A549 (cell line): ENCODE results near the gene FGF4. TPM values are rescaled to one million over a fixed set of nuclear protein-coding genes. Genes with fewer than 3 reads are reported as not detected.

Experiments
- ATAC-seq, 2 experiments: fragments of 200-7000 bp in 1 of 2; fragments of >200 bp in 1 of 2; cut with Nextera tagmentation in 1 of 2; cut with Tn5 transposase in 1 of 2; 3 replicates each; pipeline versions ENCODE4 v1.8.0 to v1.9.1; 2018 to 2020; ENCODE audit warnings: mild to moderate bottlenecking in 1 of 2, moderate library complexity in 1 of 2
- CTCF ChIA-PET: fragments of 300-600 bp; sonication (Branson Sonifier 250); formaldehyde crosslinking; extraction: SDS; loops from one replicate; lab custom pipeline; 2021; ENCODE audit warnings: antibody characterized with exemption, inconsistent platforms; lab: Yijun Ruan, JAX
- POLR2A ChIA-PET: fragments of 350-600 bp; formaldehyde crosslinking; extraction: SDS; loops from one replicate; lab custom pipeline; 2021; ENCODE audit warnings: antibody characterized with exemption, inconsistent platforms; lab: Yijun Ruan, JAX
- DNase-seq, 2 experiments: peaks; one replicate each; pipeline versions ENCODE4 v3.0.0 to v3.0.0-alpha.2; 2011 to 2016; ENCODE audit warnings: low read depth in 1 of 2, low spot score in 1 of 2
- FAIRE-seq: peaks from 2 replicates; lab custom pipeline; 2011; peaks lifted over from hg19 to GRCh38; lab: Jason Lieb, UNC
- H3K27ac ChIP-seq, 2 experiments: fragments of >200 bp; sonication (Bioruptor Twin); formaldehyde crosslinking; 3 replicates each; pipeline ENCODE4 v1.5.1; 2016 to 2017
- H3K4me1 ChIP-seq: fragments of >200 bp; sonication (Bioruptor Twin); formaldehyde crosslinking; 3 replicates; pipeline ENCODE4 v1.6.1; 2016
- H3K4me2 ChIP-seq: fragments of >200 bp; sonication (Bioruptor Twin); formaldehyde crosslinking; 3 replicates; pipeline ENCODE4 v1.6.1; 2016
- H3K4me3 ChIP-seq: fragments of >200 bp; sonication (Bioruptor Twin); formaldehyde crosslinking; 3 replicates; pipeline ENCODE4 v1.5.1; 2016
- H3K9me3 ChIP-seq: fragments of >200 bp; sonication (Bioruptor Twin); formaldehyde crosslinking; 3 replicates; pipeline ENCODE4 v1.6.1; 2016
- ATOH8 ChIP-seq: fragments of 250-450 bp; sonication (Bioruptor Pico); IDR thresholded peaks from 2 replicates; pipeline ENCODE4 v1.5.0; 2020; ENCODE audit warnings: low read depth, mild to moderate bottlenecking, moderate library complexity
- CBX2 ChIP-seq: fragments of 200-600 bp; sonication (generic); IDR thresholded peaks from 2 replicates; pipeline ENCODE4 v1.6.1; 2016; ENCODE audit warnings: low read depth, mild to moderate bottlenecking, borderline replicate concordance
- CBX8 ChIP-seq: fragments of 200-600 bp; sonication (generic); IDR thresholded peaks from 2 replicates; pipeline ENCODE4 v1.6.1; 2016
- CEBPB ChIP-seq, 2 experiments: fragments of >200 bp in 1 of 2; sonication (Bioruptor Twin) in 1 of 2; formaldehyde crosslinking in 1 of 2; IDR thresholded peaks; 2 replicates each; pipeline ENCODE4 v1.6.1; 2012 to 2016
- CTCF ChIP-seq: fragments of >200 bp; sonication (Bioruptor Twin); formaldehyde crosslinking; IDR thresholded peaks from 3 replicates; pipeline ENCODE4 v1.5.1; 2016
- E2F6 ChIP-seq: IDR thresholded peaks from 2 replicates; pipeline ENCODE4 v1.6.1; 2012; ENCODE audit warnings: low read depth, borderline replicate concordance
- EP300 ChIP-seq, 2 experiments: fragments of >200 bp; sonication (Bioruptor Twin); formaldehyde crosslinking; IDR thresholded peaks; 2 replicates in 1 of 2; 3 replicates in 1 of 2; pipeline ENCODE4 v1.6.1; 2016 to 2017
- FOSB ChIP-seq: fragments of 250-450 bp; sonication (Bioruptor Pico); IDR thresholded peaks from 2 replicates; pipeline ENCODE4 v1.5.0; 2020; ENCODE audit warnings: mild to moderate bottlenecking, moderate library complexity
- HEYL ChIP-seq: fragments of 250-450 bp; sonication (Bioruptor Pico); IDR thresholded peaks from 2 replicates; pipeline ENCODE4 v1.8.0; 2021; ENCODE audit warnings: mild to moderate bottlenecking, moderate library complexity
- HOXB5 ChIP-seq: fragments of 250-450 bp; sonication (Bioruptor Pico); IDR thresholded peaks from 2 replicates; pipeline ENCODE4 v1.5.0; 2020; ENCODE audit warnings: mild to moderate bottlenecking, moderate library complexity
- JUN ChIP-seq, 2 experiments: fragments of >200 bp; sonication (Bioruptor Twin); formaldehyde crosslinking; IDR thresholded peaks; 2 replicates in 1 of 2; 3 replicates in 1 of 2; pipeline ENCODE4 v1.6.1; 2016 to 2017
- KDM1A ChIP-seq: fragments of 200-600 bp; sonication (generic); IDR thresholded peaks from 2 replicates; pipeline ENCODE4 v1.6.1; 2016; ENCODE audit warnings: low read depth, mild to moderate bottlenecking
- MYC ChIP-seq: IDR thresholded peaks from 2 replicates; pipeline ENCODE4 v1.6.1; 2012; ENCODE audit warnings: mild to moderate bottlenecking, inconsistent platforms, low read length, improper control_type of control experiment, borderline replicate concordance
- PBX3 ChIP-seq: IDR thresholded peaks from 2 replicates; pipeline ENCODE4 v1.6.1; 2012
- PHF8 ChIP-seq: fragments of 200-600 bp; sonication (generic); IDR thresholded peaks from 2 replicates; pipeline ENCODE4 v1.6.1; 2016; ENCODE audit warnings: low read depth, mild to moderate bottlenecking, antibody characterized with exemption, moderate library complexity, borderline replicate concordance
- POLR2AphosphoS2 ChIP-seq: conservative IDR thresholded peaks from 2 replicates; pipeline ENCODE4 v1.6.1; 2012; ENCODE audit warnings: low read length, improper control_type of control experiment, inconsistent platforms
- RAD21 ChIP-seq, 2 experiments: fragments of >200 bp in 1 of 2; sonication (Bioruptor Twin) in 1 of 2; formaldehyde crosslinking in 1 of 2; IDR thresholded peaks in 1 of 2; conservative IDR thresholded peaks in 1 of 2; 2 replicates in 1 of 2; 3 replicates in 1 of 2; pipeline ENCODE4 v1.6.1; 2012 to 2018; ENCODE audit warnings: inconsistent platforms in 1 of 2
- RARB ChIP-seq: fragments of 250-450 bp; sonication (Bioruptor Pico); IDR thresholded peaks from 2 replicates; pipeline ENCODE4 v1.8.0; 2021; ENCODE audit warnings: mild to moderate bottlenecking, moderate library complexity
- REST ChIP-seq: fragments of 200-600 bp; sonication (generic); IDR thresholded peaks from 2 replicates; pipeline ENCODE4 v1.6.1; 2016; ENCODE audit warnings: antibody characterized with exemption, mild to moderate bottlenecking, moderate library complexity
- RNF2 ChIP-seq: fragments of 200-600 bp; sonication (generic); IDR thresholded peaks from 2 replicates; pipeline ENCODE4 v1.6.1; 2016; ENCODE audit warnings: low read depth, mild to moderate bottlenecking, antibody characterized with exemption, moderate library complexity, borderline replicate concordance
- TFCP2L1 ChIP-seq: fragments of 250-450 bp; sonication (Bioruptor Pico); IDR thresholded peaks from 2 replicates; pipeline ENCODE4 v1.5.0; 2021; ENCODE audit warnings: mild to moderate bottlenecking
- ZNF302 ChIP-seq: fragments of 250-450 bp; sonication (Bioruptor Pico); IDR thresholded peaks from 2 replicates; pipeline ENCODE4 v1.9.0; 2021; ENCODE audit warnings: inconsistent platforms, mild to moderate bottlenecking, moderate library complexity
- ZSCAN20 ChIP-seq: fragments of 250-450 bp; sonication (Bioruptor Pico); IDR thresholded peaks from 2 replicates; pipeline ENCODE4 v1.8.0; 2022; ENCODE audit warnings: mild to moderate bottlenecking, moderate library complexity
- WGBS: methylation state at CpG from one replicate; pipeline ENCODE4 v1.1.6; 2017; ENCODE audit errors: missing lambda C conversion rate; 5-methylcytosine and 5-hydroxymethylcytosine counted together
- polyA plus RNA-seq, 4 experiments: library from polyadenylated mRNA; depleted of rRNA in 3 of 4; stranded (reverse); fragments of >200 nt; fragmentation: RNase III in 1 of 4; extraction: RNeasy Plus Mini Kit Qiagen cat#74134 plus additional on column Dnase treatment in 1 of 4; gene quantifications; 2 replicates in 3 of 4; 3 replicates in 1 of 4; pipeline ENCODE4 v1.2.3, GENCODE V29; 2011 to 2017

FGF4 gene
- polyA plus RNA-seq, 2 of the 4 experiments (the other 2 are of a cell fraction), result not detected

- ChIA-PET POLR2A (no interaction called here), CTCF (interaction anchor here (0.9 to 1.5 kb wide), 4 partner anchors 16 to 380 kb away, joined by 3 to 5 read pairs (median 3); no protein-coding TSS in a partner anchor)
- 7% methylated on average over 9 of the region's 12 CpGs for WGBS
- Histone ChIP-seq H3K27ac (no peak overlapping the region), H3K4me1 (peaks cover 12% of the 10 kb centered on the region; the same call in 2 of the 3 replicates), H3K4me2 (peak overlapping the region; percentile 91; the same call in 1 of the 3 replicates), H3K9me3 (no peaks in the 10 kb centered on the region), H3K4me3 (no peak overlapping the region; the same call in 2 of the 3 replicates)
- FAIRE-seq, result no peak
- DNase-seq, result no peak
- TF ChIP-seq CEBPB (IDR thresholded peaks at IDR 0.05) (no peak), CBX2 (no peak), PHF8 (no peak), TFCP2L1 (CRISPR knock-in tag) (no peak), KDM1A (no peak), JUN (IDR thresholded peaks at IDR 0.05) (no peak), CBX8 (no peak), E2F6 (no peak; the same call in 1 of the 2 replicates), HEYL (CRISPR knock-in tag) (no peak), HOXB5 (CRISPR knock-in tag) (no peak), ZNF302 (CRISPR knock-in tag) (no peak), EP300 (IDR thresholded peaks at IDR 0.05) (no peak), REST (no peak), FOSB (CRISPR knock-in tag) (no peak), RNF2 (no peak), RARB (CRISPR knock-in tag) (no peak), ZSCAN20 (CRISPR knock-in tag) (no peak)
- peak in 1 of 2 experiments; percentile 23; a peak in 3 of 6 replicates for ATAC-seq
Observed at GRCh38 chr11:69816671-69817070, 41.5 kb upstream of the FGF4 start.

GRCh38 chr11:69815973-69816372 lies 40.8 kb upstream of the FGF4 start:
- Histone ChIP-seq H3K4me2 (no peak overlapping the region), H3K4me1 (peaks cover 12% of the 10 kb centered on the region; the same call in 2 of the 3 replicates), H3K27ac (no peak overlapping the region), H3K4me3 (no peak overlapping the region), H3K9me3 (no peaks in the 10 kb centered on the region)
- no peak for FAIRE-seq
- ATAC-seq, result no peak
- no peak for DNase-seq
- ChIA-PET CTCF (interaction anchor here (1.1 to 1.3 kb wide), 2 partner anchors 112 to 380 kb away, joined by 3 read pairs; no protein-coding TSS in a partner anchor), POLR2A (no interaction called here)
- TF ChIP-seq REST (no peak), ZSCAN20 (CRISPR knock-in tag) (no peak), ATOH8 (CRISPR knock-in tag) (no peak), POLR2AphosphoS2 (no peak), CTCF (no peak), RAD21 (conservative IDR thresholded peaks at IDR 0.05 in 1 of 2, IDR thresholded peaks at IDR 0.05 in 1 of 2) (no peak), TFCP2L1 (CRISPR knock-in tag) (no peak), PBX3 (no peak), E2F6 (no peak), MYC (no peak)
- WGBS, result 53% methylated on average over 13 of the region's 13 CpGs
